ENCODE measurements around the gene RXFP4. TPM values are rescaled to one million over a fixed set of nuclear protein-coding genes. Genes with fewer than 3 reads are reported as not detected.

The RXFP4 gene
- total and polyA plus RNA-seq, 9 of the 15 experiments (the other 6 are each of a cell fraction or from before 2014, with no cell fraction given): 0.64 TPM; not detected in 8

DNA sequence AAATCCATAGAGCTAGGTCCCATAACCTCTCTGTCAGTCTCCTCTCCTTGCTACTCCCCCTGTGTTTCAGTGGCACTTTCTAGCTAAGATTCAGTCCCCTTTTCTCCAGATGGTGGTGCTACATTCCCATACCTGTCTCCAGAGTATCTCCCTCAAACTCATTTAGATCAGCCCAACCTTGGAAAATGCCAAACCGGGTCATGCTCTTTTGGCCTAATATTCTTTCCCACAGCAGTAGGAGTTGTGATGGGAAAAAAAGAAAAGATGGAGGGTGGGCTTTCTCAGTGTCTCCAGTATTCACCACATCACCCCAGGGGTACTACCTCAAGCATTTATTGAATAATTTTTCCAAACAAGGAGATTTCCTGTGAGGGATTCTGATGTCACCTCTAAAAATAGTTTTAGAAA is 3.2 kb upstream of the RXFP4 start (continued):
- TF ChIP-seq SMARCE1 (IDR thresholded peaks at IDR 0.05): no peak
- no peak for TF ChIP-seq CHD4 (IDR thresholded peaks at IDR 0.05; ENCODE audit: insufficient read depth, insufficient replicate concordance, low read depth, low read length, poor library complexity, severe bottlenecking)
- TF ChIP-seq NELFE (IDR thresholded peaks at IDR 0.05; ENCODE audit: insufficient read depth, insufficient read length): no peak
- no peak for TF ChIP-seq ZNF518B (CRISPR knock-in tag; IDR thresholded peaks at IDR 0.05)
- TF ChIP-seq CLOCK (CRISPR knock-in tag; IDR thresholded peaks at IDR 0.05; ENCODE audit: borderline replicate concordance): no peak
- no peak for TF ChIP-seq ZNF24 (IDR thresholded peaks at IDR 0.05)
- no peak for TF ChIP-seq ZNF121 (CRISPR knock-in tag; conservative IDR thresholded peaks at IDR 0.05)
- TF ChIP-seq ZNF212 (CRISPR knock-in tag; IDR thresholded peaks at IDR 0.05): no peak
- TF ChIP-seq, protein P1, sequence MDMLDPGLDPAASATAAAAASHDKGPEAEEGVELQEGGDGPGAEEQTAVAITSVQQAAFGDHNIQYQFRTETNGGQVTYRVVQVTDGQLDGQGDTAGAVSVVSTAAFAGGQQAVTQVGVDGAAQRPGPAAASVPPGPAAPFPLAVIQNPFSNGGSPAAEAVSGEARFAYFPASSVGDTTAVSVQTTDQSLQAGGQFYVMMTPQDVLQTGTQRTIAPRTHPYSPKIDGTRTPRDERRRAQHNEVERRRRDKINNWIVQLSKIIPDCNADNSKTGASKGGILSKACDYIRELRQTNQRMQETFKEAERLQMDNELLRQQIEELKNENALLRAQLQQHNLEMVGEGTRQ (CRISPR knock-in tag; IDR thresholded peaks at IDR 0.05): no peak
- TF ChIP-seq, protein P2, sequence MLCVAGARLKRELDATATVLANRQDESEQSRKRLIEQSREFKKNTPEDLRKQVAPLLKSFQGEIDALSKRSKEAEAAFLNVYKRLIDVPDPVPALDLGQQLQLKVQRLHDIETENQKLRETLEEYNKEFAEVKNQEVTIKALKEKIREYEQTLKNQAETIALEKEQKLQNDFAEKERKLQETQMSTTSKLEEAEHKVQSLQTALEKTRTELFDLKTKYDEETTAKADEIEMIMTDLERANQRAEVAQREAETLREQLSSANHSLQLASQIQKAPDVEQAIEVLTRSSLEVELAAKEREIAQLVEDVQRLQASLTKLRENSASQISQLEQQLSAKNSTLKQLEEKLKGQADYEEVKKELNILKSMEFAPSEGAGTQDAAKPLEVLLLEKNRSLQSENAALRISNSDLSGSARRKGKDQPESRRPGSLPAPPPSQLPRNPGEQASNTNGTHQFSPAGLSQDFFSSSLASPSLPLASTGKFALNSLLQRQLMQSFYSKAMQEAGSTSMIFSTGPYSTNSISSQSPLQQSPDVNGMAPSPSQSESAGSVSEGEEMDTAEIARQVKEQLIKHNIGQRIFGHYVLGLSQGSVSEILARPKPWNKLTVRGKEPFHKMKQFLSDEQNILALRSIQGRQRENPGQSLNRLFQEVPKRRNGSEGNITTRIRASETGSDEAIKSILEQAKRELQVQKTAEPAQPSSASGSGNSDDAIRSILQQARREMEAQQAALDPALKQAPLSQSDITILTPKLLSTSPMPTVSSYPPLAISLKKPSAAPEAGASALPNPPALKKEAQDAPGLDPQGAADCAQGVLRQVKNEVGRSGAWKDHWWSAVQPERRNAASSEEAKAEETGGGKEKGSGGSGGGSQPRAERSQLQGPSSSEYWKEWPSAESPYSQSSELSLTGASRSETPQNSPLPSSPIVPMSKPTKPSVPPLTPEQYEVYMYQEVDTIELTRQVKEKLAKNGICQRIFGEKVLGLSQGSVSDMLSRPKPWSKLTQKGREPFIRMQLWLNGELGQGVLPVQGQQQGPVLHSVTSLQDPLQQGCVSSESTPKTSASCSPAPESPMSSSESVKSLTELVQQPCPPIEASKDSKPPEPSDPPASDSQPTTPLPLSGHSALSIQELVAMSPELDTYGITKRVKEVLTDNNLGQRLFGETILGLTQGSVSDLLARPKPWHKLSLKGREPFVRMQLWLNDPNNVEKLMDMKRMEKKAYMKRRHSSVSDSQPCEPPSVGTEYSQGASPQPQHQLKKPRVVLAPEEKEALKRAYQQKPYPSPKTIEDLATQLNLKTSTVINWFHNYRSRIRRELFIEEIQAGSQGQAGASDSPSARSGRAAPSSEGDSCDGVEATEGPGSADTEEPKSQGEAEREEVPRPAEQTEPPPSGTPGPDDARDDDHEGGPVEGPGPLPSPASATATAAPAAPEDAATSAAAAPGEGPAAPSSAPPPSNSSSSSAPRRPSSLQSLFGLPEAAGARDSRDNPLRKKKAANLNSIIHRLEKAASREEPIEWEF (CRISPR knock-in tag; IDR thresholded peaks at IDR 0.05): no peak
- peak; percentile 8; the same call in 1 of the 2 replicates for TF ChIP-seq MEF2A (IDR thresholded peaks at IDR 0.05; ENCODE audit: control insufficient read depth, low read depth, low read length)
- no peak for TF ChIP-seq PYGO2 (tag; IDR thresholded peaks at IDR 0.05)
- TF ChIP-seq LEF1 (IDR thresholded peaks at IDR 0.05): no peak
- TF ChIP-seq TCF7L2 (IDR thresholded peaks at IDR 0.05; ENCODE audit: low read depth, low read length): peak; percentile 43; the same call in 1 of the 2 replicates
